ENCODE measurements around the gene CNNM1. TPM values are rescaled to one million over a fixed set of nuclear protein-coding genes. Genes with fewer than 3 reads are reported as not detected.
A peak's percentile ranks its signal among the peaks of the same experiment; 100 is the strongest.

The CNNM1 gene
- total RNA-seq, 1 donor from 2014 or later: not detected

DNA sequence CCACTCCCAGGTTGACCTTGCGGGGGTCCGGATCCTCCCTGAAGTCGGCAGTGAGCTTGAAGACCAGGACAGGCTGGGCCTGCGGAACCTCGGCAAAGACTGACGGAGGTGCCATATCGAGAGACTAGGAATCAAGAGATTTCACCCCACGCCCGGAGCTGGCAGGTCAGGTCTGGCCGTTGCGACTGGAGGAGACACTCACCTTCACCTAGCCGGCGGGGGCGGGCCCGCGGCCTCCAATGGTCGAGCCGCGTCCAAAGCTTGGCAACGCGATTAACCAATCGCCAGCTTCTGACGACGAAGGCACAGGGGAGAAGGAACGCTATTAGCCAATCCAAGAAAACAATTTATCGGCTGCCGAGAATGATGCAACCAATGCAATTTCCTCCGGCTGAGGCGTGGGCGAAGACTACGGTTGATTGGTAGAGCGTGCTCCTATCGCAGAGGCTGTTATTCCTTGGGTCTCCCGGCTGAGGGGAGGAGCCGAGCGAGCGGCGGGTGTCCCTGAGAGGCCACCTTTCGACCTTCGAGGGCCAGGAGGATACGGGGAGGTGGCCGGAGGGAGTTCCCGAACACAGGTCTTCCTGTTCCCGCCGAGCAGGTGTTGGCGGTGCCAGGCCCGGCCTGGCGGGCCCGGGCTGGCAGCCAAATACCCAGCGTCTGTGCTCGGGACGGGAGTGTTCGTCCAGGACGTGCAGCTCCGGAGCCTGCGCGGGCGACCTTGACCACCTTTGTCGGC, 101.5 kb downstream of the CNNM1 start, which contains the start of gene GOT1:
Gene GOT1, minus strand, starts transcription at position 174 of the 739 bp plus-strand sequence. Its CDS starts 59 bp downstream, at position 115.
- no peaks in the 10 kb centered on the region for H3K9me3 ChIP-seq
- TF ChIP-seq, protein P1, sequence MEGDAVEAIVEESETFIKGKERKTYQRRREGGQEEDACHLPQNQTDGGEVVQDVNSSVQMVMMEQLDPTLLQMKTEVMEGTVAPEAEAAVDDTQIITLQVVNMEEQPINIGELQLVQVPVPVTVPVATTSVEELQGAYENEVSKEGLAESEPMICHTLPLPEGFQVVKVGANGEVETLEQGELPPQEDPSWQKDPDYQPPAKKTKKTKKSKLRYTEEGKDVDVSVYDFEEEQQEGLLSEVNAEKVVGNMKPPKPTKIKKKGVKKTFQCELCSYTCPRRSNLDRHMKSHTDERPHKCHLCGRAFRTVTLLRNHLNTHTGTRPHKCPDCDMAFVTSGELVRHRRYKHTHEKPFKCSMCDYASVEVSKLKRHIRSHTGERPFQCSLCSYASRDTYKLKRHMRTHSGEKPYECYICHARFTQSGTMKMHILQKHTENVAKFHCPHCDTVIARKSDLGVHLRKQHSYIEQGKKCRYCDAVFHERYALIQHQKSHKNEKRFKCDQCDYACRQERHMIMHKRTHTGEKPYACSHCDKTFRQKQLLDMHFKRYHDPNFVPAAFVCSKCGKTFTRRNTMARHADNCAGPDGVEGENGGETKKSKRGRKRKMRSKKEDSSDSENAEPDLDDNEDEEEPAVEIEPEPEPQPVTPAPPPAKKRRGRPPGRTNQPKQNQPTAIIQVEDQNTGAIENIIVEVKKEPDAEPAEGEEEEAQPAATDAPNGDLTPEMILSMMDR (IDR thresholded peaks at IDR 0.05): no peak
- no peaks in the 10 kb centered on the region for H3K27me3 ChIP-seq
- DNase-seq (ENCODE audit: low spot score in 2 of 2): peak; percentile 92 to 98
- H3K4me1 ChIP-seq: peaks cover 7 to 10% of the 10 kb centered on the region in 2 donors
- peak within 1 kb of the TSS; percentile 72 to 96 for H3K4me3 ChIP-seq
- intact Hi-C loops (cut with DNase I): loop anchor here (1.0 to 10.0 kb wide), 7 partner anchors 190 to 1293 kb away; partner anchors contain the start of genes COX15, CUTC, ENTPD7 and ERLIN1
- no peaks in the 10 kb centered on the region for H3K36me3 ChIP-seq
- H3K27ac ChIP-seq: peak within 1 kb of the TSS; percentile 74 to 77

DNA sequence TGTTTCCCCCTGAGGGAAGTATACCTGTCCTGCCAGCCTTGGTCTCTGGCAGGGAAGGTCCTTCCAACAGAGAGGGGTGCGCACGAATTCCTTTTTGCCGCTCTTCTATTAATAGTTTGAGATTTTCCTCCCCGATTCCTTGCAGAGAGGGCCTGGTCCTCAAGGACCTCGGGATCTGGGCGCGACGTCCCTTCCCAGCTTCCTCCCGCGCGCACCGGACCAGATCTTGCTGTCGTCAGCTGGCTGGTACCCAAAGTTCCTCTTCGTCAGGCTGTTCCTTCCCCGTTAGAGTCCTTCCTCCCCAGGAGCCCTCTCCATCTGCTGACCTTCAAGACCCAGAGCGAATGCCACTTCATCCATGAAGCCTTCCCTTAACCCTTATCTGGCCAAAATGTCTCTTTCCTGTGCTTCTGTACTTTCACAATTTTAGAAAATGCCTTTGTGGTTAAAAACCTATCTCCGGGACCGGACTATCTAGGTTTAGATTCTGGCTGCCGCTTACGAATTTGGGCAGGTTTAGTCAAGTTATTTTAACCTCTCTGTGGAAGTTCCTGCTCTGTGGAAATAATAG, 102.1 kb downstream of the CNNM1 start:
- Histone ChIP-seq H3K4me3 (peak overlapping the region; percentile 72 to 96), H3K27me3 (no peaks in the 10 kb centered on the region), H3K36me3 (no peaks in the 10 kb centered on the region), H3K4me1 (peaks cover 7 to 10% of the 10 kb centered on the region in 2 donors), H3K27ac (peak overlapping the region; percentile 67 to 73), H3K9me3 (no peaks in the 10 kb centered on the region)
- TF ChIP-seq, protein P1 (IDR thresholded peaks at IDR 0.05): no peak
- peak; percentile 18 to 77 for DNase-seq (ENCODE audit: low spot score in 2 of 2)
- intact Hi-C loops (cut with DNase I): loop anchor here (2.0 to 10.0 kb wide), 5 partner anchors 199 to 1294 kb away; partner anchors contain the start of genes COX15, CUTC, ERLIN1 and HPS1

DNA sequence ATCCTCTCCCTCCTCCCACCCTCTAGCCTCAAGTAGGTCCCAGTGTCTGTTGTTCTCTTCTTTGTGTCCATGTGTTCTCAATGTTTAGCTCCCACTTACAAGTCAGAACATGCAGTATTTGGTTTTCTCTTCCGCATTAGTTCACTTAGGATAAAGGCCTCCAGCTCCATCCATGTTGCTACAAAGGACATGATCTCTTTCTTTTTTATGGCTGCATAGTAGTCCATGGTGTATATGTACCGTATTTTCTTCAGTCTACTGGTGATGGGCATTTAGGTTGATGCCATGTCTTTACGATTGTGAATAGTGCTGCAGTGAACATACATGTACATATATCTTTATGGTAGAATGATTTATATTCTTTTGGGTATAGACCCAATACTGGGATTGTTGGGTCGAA, 102.9 kb downstream of the CNNM1 start:
- TF ChIP-seq, protein P1 (IDR thresholded peaks at IDR 0.05): no peak
- no peak overlapping the region for H3K27ac ChIP-seq
- H3K9me3 ChIP-seq: no peaks in the 10 kb centered on the region
- DNase-seq (ENCODE audit: low spot score in 2 of 2): no peak
- H3K4me1 ChIP-seq: peaks cover 7 to 10% of the 10 kb centered on the region in 2 donors
- peak overlapping the region in 1 of 2 donors; percentile 96 for H3K4me3 ChIP-seq
- H3K36me3 ChIP-seq: no peaks in the 10 kb centered on the region
- intact Hi-C loops (cut with DNase I): loop anchor here (5.0 to 10.0 kb wide), 4 partner anchors 200 to 1295 kb away; partner anchors contain the start of genes ERLIN1 and HPS1
- H3K27me3 ChIP-seq: no peaks in the 10 kb centered on the region

DNA sequence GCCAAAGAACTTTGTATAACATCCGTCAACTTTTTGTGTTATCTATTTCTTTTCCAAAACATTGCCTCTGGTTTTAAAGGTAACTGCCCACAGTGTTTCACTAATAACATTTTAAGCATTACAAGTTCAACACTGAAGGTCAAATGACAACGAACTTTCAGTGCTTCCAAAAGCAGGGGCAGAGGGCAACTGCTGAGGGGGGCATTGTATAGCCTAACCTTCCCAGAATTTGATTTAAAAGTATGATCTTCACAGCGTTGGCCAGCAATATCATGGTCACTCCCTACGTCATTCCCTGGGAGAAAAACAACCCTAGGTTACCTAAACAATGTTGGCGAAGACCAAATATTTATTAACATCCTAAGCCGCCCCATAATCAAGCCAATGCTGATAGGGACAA, 103.7 kb downstream of the CNNM1 start:
- intact Hi-C loops (cut with DNase I): loop anchor here (5.0 to 10.0 kb wide), 4 partner anchors 201 to 1296 kb away; partner anchors contain the start of genes ERLIN1 and HPS1
- no peaks in the 10 kb centered on the region for H3K9me3 ChIP-seq
- H3K4me1 ChIP-seq: peaks cover 7 to 10% of the 10 kb centered on the region in 2 donors
- H3K36me3 ChIP-seq: peaks cover 0 to 2% of the 10 kb centered on the region in 2 donors
- no peaks in the 10 kb centered on the region for H3K27me3 ChIP-seq
- H3K4me3 ChIP-seq: no peak overlapping the region
- TF ChIP-seq, protein P1 (IDR thresholded peaks at IDR 0.05): no peak
- no peak overlapping the region for H3K27ac ChIP-seq
- DNase-seq (ENCODE audit: low spot score in 2 of 2): no peak

DNA sequence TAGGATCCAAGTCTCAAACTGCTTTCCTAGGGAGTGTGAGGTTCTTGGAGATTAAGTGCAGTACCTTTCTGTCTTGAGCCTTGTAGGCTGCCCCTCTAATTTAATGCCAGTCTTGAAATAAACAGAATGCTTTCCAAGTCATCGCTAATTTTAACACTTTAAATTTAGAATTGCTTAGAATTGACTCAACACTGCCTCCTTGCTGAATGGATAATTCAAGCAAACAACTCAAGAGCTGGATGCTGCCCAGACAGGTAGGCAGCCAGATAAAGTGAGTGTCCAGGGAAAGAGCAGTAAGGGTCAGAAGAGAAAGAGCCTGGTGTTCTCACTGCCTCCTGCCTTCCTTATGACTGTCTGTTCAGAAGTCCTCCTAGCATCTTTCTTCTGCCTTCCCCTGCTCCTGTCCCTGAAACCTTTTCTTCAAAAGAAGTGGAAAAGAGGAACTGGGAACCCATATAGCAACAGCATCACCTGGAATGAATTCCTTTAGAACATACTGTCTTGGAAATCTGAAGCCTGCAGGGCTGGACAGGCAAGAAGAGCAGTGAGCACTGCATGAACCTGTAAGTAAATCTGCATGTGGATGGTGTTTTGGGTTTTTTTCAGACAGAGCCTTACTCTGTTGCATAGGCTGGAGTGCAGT, 104.3 kb downstream of the CNNM1 start:
- DNase-seq (ENCODE audit: low spot score in 2 of 2): no peak
- Histone ChIP-seq H3K27ac (no peak overlapping the region), H3K4me3 (no peak overlapping the region), H3K36me3 (peaks cover 0 to 4% of the 10 kb centered on the region in 2 donors), H3K27me3 (no peaks in the 10 kb centered on the region), H3K4me1 (peaks cover 7 to 10% of the 10 kb centered on the region in 2 donors), H3K9me3 (no peaks in the 10 kb centered on the region)
- intact Hi-C loops (cut with DNase I): loop anchor here (5.0 to 10.0 kb wide), 4 partner anchors 201 to 1296 kb away; partner anchors contain the start of genes ERLIN1 and HPS1
- TF ChIP-seq, protein P1 (IDR thresholded peaks at IDR 0.05): no peak
